NOMO-1 treated with dmso at 0.1 percent for 144 hours (cell line): ENCODE data around the gene SWT1.
"Not testable (repeated sequence)": the region's sequence is repeated elsewhere in the genome, so short reads cannot be mapped to it uniquely, and the experiment has no call there.

Experiments used
- DNase-seq: peaks from one replicate; lab custom pipeline; 2025; ENCODE audit not compliant: unreplicated experiment; lab: John Stamatoyannopoulos, UW

The SWT1 gene

GRCh38 chr1:185244015-185244747 lies 87.2 kb downstream of the SWT1 start:
- DNase-seq = no peak

DNA sequence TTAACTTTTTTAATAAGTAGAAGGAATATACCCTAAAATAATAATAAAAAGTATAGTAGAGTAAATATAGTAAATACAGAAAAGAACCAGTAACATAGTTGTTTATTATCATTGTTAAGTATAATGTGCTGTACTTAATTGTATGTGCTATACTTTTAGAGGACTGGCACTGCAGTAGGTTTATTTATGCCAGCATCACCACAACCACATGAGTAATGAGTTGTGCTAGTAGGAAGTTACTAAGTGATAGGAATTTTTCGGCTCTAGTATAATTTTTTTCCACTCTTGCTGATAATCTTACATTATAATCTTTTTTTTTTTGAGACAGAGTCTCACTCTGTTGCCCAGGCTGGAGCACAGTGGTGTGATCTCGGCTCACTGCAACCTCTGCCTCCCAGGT lies 88.5 kb downstream of the SWT1 start:
- DNase-seq = no peak

DNA sequence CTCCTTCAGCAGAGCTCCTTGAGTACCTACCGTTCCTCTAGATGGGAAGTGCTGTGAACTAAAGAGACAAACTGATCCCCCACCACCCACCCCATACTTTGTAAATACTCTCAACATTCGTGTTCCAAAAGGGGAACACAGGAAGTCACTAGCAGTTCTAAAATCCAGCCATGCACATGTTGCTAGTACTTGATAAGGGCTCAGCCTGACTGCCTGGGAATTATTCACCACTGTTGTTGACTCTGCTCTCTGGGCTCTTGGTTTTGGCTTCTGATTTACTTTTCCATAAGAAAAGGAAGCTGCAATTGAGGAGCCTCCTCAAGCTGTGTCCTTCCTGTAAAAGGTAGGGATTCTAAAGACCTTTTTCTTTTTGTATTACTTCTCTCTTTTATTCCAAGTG lies 92.6 kb downstream of the SWT1 start:
- no peak for DNase-seq

DNA sequence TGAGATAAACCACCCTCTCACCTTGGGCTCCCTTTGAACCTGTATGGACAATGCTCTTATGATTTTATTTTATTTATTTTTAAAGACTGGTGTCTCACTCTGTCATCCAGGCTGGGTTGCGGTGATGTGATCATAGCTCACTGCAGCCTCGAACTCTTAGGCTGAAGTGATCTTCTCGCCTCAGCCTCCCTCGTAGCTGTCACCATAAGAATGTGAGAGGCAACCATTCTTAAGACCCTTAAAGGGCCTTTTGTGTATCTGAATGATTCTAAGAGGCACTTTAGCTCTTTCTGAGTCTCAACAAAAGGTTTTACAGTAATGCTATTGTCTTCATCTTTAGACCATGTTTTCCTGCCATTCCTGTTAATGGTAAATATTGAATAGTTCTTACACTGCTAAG lies 93.1 kb downstream of the SWT1 start:
- no peak for DNase-seq

DNA sequence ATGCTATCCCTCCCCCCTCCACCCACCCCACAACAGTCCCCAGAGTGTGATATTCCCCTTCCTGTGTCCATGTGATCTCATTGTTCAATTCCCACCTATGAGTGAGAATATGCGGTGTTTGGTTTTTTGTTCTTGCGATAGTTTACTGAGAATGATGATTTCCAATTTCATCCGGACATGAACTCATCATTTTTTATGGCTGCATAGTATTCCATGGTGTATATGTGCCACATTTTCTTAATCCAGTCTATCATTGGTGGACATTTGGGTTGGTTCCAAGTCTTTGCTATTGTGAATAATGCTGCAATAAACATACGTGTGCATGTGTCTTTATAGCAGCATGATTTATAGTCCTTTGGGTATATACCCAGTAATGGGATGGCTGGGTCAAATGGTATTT lies 95.0 kb downstream of the SWT1 start:
- not testable (repeated sequence) for DNase-seq

DNA sequence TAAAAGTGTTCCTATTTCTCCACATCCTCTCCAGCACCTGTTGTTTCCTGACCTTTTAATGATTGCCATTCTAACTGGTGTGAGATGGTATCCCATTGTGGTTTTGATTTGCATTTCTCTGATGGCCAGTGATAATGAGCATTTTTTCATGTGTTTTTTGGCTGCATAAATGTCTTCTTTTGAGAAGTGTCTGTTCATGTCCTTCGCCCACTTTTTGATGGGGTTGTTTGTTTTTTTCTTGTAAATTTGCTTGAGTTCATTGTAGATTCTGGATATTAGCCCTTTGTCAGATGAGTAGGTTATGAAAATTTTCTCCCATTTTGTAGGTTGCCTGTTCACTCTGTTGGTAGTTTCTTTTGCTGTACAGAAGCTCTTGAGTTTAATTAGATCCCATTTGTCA lies 95.4 kb downstream of the SWT1 start:
- DNase-seq = not testable (repeated sequence)

GRCh38 chr1:185255595-185255994 lies 98.6 kb downstream of the SWT1 start:
- not testable (repeated sequence) for DNase-seq

DNA sequence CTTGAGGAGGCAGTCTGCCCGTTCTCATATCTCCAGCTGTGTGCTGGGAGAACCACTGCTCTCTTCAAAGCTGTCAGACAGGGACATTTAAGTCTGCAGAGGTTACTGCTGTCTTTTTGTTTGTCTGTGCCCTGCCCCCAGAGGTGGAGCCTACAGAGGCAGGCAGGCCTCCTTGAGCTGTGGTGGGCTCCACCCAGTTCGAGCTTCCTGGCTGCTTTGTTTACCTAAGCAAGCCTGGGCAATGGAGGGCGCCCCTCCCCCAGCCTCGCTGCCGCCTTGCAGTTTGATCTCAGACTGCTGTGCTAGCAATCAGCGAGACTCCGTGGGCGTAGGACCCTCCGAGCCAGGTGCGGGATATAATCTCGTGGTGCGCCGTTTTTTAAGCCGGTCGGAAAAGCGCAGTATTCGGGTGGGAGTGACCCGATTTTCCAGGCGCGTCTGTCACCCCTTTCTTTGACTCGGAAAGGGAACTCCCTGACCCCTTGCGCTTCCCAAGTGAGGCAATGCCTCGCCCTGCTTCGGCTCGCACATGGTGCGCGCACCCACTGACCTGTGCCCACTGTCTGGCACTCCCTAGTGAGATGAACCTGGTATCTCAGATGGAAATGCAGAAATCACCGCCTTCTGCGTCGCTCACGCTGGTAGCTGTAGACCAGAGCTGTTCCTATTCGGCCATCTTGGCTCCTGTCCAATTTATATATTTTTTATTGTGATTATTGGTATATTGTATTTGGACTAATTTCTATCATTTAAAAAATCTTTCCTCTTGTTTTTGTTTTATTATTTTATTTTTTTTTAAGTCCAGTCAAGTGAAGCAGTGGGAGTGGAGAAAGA lies 100.4 kb downstream of the SWT1 start:
- not testable (repeated sequence) for DNase-seq

DNA sequence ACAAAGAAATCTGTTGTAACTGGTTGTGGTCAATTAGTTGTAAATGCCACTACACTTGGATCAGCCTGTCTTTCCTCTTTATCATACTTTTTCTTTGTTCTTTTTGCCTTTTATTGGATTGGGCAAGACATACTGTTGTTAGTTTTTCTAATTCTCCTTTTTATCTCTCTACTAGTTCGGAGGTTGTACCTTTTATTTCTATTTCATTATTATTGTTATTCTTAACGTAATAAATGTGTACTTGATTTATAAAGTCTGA lies 100.9 kb downstream of the SWT1 start:
- DNase-seq = no peak

GRCh38 chr1:185258676-185259075 lies 101.7 kb downstream of the SWT1 start:
- DNase-seq = no peak

GRCh38 chr1:185260611-185261010 lies 103.6 kb downstream of the SWT1 start:
- DNase-seq = no peak

GRCh38 chr1:185262151-185262550 lies 105.2 kb downstream of the SWT1 start:
- DNase-seq = no peak

DNA sequence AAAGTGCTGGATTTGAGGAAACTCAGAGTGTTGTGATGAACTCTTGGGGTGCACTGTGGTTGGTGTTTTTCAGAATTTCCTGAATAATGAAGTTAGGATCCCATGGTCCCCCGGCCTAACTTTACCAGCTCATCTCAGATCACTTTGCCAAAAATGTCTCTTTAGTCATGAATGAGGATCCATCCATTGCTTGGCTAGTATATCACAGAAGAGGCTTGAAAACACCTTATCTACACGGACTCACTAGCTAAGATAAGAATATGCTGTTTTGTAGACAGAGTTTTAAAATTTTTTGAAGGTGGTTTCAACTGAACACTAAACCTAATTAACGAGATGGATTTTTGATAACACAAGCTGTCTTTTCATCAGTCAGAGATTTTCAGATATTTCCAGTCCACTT lies 106.3 kb downstream of the SWT1 start:
- DNase-seq = no peak

DNA sequence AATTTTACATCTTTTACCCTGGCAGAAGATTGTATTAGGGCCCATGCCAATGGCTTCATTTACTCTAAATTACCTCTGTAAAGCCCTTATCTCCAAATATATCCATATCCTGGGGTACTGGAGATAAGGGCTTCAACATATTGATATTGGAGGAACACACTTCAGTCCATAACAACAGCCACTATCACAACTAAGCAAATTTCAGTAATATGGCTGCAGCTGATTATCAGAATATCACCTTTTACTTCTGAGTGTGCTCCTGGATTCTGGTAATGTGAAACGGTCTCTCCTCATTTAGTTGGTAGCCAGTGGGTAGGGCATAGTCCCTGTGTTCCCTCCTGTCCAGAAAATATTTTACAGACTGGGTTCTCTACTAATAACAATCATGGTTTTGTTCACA lies 106.8 kb downstream of the SWT1 start:
- DNase-seq = no peak

- DNase-seq = no peak
Observed at GRCh38 chr1:185265314-185265713, 108.3 kb downstream of the SWT1 start.

DNA sequence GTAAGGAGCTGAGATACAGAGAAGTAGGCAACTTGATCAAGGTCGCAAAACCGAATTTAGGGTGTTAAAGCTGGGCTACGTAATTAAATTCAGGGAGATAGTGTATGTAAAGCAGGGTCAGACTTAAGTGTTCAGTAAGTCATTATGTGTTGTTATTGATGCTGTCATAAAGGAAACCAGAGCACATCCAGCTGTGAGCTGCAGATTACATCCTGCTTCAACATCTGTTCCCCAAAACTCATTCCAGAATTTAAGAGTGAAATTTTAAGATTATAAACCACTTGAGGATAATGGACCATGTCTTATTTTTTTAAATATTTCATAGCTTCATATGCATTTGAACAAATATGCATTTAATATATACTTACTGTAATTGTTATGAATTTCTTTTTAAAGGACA lies 110.3 kb downstream of the SWT1 start:
- DNase-seq = no peak

DNA sequence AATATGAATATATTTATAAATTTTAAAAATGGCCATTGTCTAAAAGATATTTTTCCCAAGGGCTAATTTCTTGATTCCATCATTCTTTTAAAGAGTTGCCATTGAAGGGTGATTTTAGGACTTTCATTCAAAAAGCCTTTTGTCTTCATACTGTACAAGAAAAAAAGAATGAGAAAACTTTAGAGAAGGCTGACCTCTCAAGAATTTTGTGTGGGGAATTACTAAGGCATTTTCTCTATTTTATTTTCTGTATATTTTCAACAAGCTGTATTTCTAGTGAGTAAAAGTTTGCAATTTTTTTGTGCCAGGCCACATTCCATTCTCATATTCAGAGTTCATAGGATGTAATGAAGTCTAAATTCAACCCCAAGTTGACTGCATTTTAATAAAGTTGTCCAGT lies 110.7 kb downstream of the SWT1 start:
- no peak for DNase-seq

DNA sequence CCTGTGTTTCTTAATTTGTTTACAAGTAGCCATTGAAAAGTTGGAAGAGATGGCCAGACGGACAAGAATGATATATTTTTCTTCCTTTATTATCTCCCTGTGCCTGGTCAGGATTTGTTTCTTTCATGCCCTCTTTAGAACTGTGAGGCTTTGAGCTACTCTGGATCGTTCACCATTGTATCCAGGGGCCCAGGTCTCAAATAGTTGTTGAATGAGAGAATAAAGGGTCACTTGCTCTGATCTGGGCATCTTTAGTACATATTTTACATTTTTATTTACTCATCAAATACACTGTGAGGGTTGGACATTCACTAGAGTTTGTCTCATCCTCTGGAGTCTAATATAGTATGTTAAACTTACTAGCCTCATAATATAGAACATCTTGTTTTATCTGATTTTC lies 111.4 kb downstream of the SWT1 start:
- DNase-seq = no peak

DNA sequence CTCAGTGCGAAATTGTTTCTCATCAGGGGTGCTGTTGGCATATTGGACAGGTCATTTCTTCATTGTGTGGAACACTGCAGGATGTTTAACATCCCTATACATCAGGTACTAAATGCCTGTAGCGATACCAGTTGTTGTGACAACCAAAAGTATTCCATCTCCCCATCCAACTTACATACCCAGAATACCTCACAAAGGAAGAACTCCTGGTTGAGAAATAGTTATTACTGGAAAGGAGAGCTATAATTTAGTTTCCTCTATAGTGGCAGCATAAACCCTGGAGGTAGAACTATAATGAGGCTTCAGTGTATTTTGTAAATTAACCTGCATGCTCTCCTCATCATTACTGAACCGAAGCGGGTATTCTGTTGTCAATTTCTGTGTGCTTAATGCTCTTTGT lies 115.0 kb downstream of the SWT1 start:
- DNase-seq = no peak

GRCh38 chr1:185279571-185279970 lies 122.6 kb downstream of the SWT1 start:
- DNase-seq = no peak

DNA sequence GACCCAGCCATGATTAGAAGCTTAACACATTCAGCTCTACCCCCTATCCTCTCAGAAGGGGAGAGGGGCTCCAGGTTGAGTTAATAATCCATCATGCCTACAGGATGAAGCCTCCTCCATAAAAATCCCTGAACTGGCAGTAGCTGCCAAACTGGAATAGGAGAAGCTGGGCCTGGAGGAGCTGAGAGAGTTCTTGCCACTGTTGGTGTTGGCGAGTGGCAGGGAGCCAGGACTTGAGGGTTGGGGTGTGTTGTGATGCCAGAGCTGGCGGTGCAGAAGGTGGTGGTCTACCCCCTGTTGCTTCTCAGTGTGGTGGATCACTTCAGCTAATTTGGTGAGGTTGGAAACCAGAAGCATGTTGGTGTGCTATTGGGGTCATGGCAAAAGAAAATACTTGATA lies 123.6 kb downstream of the SWT1 start:
- no peak for DNase-seq

DNA sequence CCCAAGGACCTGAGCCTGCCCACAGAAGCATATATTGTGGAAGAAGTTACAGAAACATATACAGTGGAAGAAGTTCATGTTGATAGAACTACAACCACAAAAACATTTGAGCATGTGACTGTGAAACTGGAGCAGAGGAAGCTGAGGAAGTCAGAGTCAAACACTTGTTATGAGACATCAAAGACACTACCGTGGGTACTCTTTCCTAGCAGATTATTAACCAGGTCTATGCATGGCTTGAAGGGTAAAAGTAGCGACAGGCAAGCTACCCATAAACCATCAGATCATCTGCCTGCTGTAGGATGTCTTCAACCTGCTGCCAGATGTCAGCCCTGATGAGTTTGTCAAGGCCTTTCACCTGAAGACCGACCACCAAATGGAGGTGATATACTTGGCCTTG lies 124.3 kb downstream of the SWT1 start:
- DNase-seq = no peak

GRCh38 chr1:185284116-185284515 lies 127.1 kb downstream of the SWT1 start:
- no peak for DNase-seq
